Activated naive CD8-positive, alpha-beta T cell treated with anti-CD3 and anti-CD28 coated beads, Interleukin-2, amount 10 ng/mL, durations not matched to agents 7 days and 5 days (primary cell): ENCODE results near the gene CRYGD. TPM values are rescaled to one million over a fixed set of nuclear protein-coding genes. Genes with fewer than 3 reads are reported as not detected.
A peak's percentile ranks its signal among the peaks of the same experiment; 100 is the strongest.

Experiments
- ATAC-seq: fragments of 150-1000 bp; cut with Tn5 transposase; one replicate; pipeline ENCODE4 v1.10.0; 2021; ENCODE audit warnings: low read depth, moderate library complexity
- POLR2A ChIA-PET: fragments of 350-600 bp; sonication (Branson Sonifier 250); formaldehyde crosslinking; loops from one replicate; lab custom pipeline; 2021; ENCODE audit warnings: antibody characterized with exemption; lab: Charles Lee
- DNase-seq: peaks from one replicate; pipeline ENCODE4 v3.0.0; 2021
- H3K27ac Mint-ChIP-seq: one replicate; pipeline ENCODE4 v1.8.0; 2022; ENCODE audit warnings: mild to moderate bottlenecking, mixed read lengths
- H3K27me3 Mint-ChIP-seq: one replicate; pipeline ENCODE4 v1.8.0; 2022; ENCODE audit warnings: mild to moderate bottlenecking, moderate library complexity, mixed read lengths
- H3K36me3 Mint-ChIP-seq: one replicate; pipeline ENCODE4 v1.8.0; 2021; ENCODE audit warnings: mild to moderate bottlenecking, mixed read lengths
- H3K4me1 Mint-ChIP-seq: one replicate; pipeline ENCODE4 v1.8.0; 2021; ENCODE audit warnings: mixed read lengths
- H3K4me3 Mint-ChIP-seq: one replicate; pipeline ENCODE4 v1.8.0; 2022; ENCODE audit warnings: mild to moderate bottlenecking, moderate library complexity, mixed read lengths
- H3K9me3 Mint-ChIP-seq: one replicate; pipeline ENCODE4 v1.8.0; 2021; ENCODE audit warnings: mixed read lengths
- total RNA-seq, 2 experiments: library from RNA; stranded (reverse); gene quantifications; one replicate each; pipeline ENCODE4 v1.2.3, GENCODE V29; 2021

CRYGD gene
- total RNA-seq, 2 experiments from 2014 or later: not detected

DNA sequence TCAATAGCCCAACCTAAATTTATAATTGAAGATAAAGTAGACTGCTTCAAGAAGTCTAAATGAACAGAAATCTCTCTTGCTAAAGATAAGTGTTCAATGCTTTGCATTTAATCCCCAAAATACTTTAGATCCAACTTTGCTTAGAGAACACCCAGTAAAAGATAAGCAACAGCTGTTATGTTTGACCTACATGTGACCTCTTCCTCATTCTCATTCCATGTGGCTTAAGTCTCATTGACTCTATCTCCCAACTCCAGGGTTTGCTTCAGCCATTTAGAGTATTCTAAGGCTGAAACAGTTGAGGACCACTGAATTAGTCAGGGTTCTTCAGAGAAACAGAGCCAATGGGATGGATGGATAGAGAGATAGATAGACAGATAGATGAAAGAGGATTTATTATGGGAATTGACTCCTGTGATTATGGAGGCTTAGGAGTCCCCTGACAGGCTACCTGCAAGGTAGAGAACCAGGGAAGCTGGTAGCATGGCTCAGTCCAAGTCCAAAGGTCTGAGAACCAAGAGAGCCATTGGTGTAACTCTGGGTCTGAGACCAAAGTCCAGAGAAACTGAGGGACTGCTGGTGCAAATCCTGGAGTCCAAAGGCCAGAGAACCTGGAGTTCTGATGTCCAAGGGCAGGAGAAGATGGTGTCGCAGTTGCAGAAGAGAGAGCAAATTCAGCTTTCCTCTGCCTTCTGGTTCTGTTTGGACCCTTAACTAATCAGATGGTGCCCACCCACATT is 32.1 kb downstream of the CRYGD start:
- no peak for ATAC-seq
- no peaks in the 10 kb centered on the region for H3K36me3 Mint-ChIP-seq
- POLR2A ChIA-PET: no interaction called here

GRCh38 chr2:208090420-208090819 is 33.9 kb downstream of the CRYGD start:
- POLR2A ChIA-PET: no interaction called here
- H3K4me3 Mint-ChIP-seq: no peak overlapping the region
- peaks cover 3% of the 10 kb centered on the region for H3K9me3 Mint-ChIP-seq
- no peaks in the 10 kb centered on the region for H3K4me1 Mint-ChIP-seq
- no peak overlapping the region for H3K27ac Mint-ChIP-seq
- H3K36me3 Mint-ChIP-seq: no peaks in the 10 kb centered on the region
- ATAC-seq: no peak
- no peak for DNase-seq
- peaks cover 7% of the 10 kb centered on the region for H3K27me3 Mint-ChIP-seq

More for the DNA sequence above, 32.1 kb downstream of the CRYGD start:
- Mint-ChIP-seq H3K27ac (no peak overlapping the region), H3K9me3 (peaks cover 3% of the 10 kb centered on the region), H3K4me1 (no peaks in the 10 kb centered on the region), H3K27me3 (peaks cover 5% of the 10 kb centered on the region), H3K4me3 (no peak overlapping the region)
- no peak for DNase-seq

DNA sequence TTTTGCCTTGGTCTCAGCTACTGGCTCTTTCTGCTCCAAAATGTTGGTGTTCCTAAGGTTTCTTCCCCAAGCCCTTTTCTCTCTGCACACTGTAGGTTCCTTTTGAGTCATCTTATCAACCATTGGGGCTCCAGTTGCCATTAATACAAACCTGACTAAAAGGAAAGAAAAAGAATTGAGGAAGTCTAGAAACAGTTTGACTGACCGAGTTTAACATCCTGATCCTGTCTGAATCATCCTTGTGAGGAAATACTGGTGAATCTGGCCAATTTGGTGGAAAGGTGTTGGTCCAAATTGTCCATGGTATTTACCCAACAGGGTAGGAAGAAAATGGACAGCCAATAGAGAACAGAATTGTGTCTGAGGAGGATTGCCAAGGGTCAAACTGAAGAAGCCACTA is 38.3 kb downstream of the CRYGD start:
- H3K27me3 Mint-ChIP-seq: peaks cover 11% of the 10 kb centered on the region

GRCh38 chr2:208083807-208084206 is 40.5 kb downstream of the CRYGD start:
- H3K36me3 Mint-ChIP-seq: no peaks in the 10 kb centered on the region
- POLR2A ChIA-PET: no interaction called here
- ATAC-seq (no peak), DNase-seq (no peak)
- H3K9me3 Mint-ChIP-seq: peaks cover 2% of the 10 kb centered on the region
- H3K4me1 Mint-ChIP-seq: no peaks in the 10 kb centered on the region
- no peak overlapping the region for H3K4me3 Mint-ChIP-seq
- H3K27ac Mint-ChIP-seq: no peak overlapping the region
- H3K27me3 Mint-ChIP-seq: peaks cover 20% of the 10 kb centered on the region

More for the DNA sequence above, 38.3 kb downstream of the CRYGD start:
- Mint-ChIP-seq H3K4me1 (no peaks in the 10 kb centered on the region), H3K36me3 (no peaks in the 10 kb centered on the region), H3K4me3 (no peak overlapping the region), H3K9me3 (peaks cover 5% of the 10 kb centered on the region), H3K27ac (no peak overlapping the region)
- DNase-seq (no peak), ATAC-seq (no peak)
- POLR2A ChIA-PET: no interaction called here

- DNase-seq (no peak), ATAC-seq (no peak)
- Mint-ChIP-seq H3K4me1 (no peaks in the 10 kb centered on the region), H3K27ac (no peak overlapping the region), H3K9me3 (peaks cover 2% of the 10 kb centered on the region), H3K27me3 (peaks cover 17% of the 10 kb centered on the region), H3K4me3 (no peak overlapping the region), H3K36me3 (no peaks in the 10 kb centered on the region)
- POLR2A ChIA-PET: no interaction called here
Measured at GRCh38 chr2:208077276-208077675, 47.0 kb downstream of the CRYGD start.

DNA sequence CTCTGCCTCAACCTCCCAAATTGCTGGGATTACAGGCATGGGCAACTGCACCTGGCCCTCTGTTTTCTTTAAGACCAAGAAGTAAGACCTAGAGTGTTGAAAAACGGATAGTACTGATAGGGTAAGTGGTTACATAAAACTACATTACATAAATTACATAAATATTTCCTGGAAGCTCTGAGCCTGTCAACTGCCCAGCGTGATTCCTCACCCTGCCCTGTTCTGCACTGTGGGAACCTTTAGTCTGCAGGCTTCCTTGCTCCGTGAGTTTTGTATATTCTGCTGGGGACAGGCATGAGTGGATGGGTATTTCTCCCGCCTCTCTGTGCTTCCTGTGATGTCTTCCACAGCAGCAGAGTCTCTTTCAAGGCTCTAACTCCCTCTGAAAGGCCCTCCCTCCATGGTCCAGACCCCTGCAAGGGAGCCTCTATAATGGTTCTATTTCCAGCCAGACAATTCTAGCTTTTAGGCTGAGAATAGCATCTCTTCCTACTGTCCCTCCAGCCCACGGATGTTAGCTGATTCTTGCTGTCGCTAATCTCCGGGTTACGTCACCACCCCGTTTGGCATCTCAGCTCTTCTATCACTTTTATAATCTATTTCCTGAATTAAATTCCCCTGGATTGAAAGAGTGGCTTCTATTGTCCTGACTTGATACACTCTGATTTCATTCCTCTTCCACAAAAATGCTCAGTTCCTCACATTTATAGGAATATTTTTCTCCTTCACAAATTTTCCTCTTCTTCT is 49.5 kb downstream of the CRYGD start:
- no peak for DNase-seq
- peaks cover 13% of the 10 kb centered on the region for H3K27me3 Mint-ChIP-seq
- POLR2A ChIA-PET: no interaction called here
- no peak overlapping the region for H3K4me3 Mint-ChIP-seq
- ATAC-seq: no peak
- H3K4me1 Mint-ChIP-seq: no peaks in the 10 kb centered on the region
- no peaks in the 10 kb centered on the region for H3K36me3 Mint-ChIP-seq
- no peak overlapping the region for H3K27ac Mint-ChIP-seq
- no peaks in the 10 kb centered on the region for H3K9me3 Mint-ChIP-seq

DNA sequence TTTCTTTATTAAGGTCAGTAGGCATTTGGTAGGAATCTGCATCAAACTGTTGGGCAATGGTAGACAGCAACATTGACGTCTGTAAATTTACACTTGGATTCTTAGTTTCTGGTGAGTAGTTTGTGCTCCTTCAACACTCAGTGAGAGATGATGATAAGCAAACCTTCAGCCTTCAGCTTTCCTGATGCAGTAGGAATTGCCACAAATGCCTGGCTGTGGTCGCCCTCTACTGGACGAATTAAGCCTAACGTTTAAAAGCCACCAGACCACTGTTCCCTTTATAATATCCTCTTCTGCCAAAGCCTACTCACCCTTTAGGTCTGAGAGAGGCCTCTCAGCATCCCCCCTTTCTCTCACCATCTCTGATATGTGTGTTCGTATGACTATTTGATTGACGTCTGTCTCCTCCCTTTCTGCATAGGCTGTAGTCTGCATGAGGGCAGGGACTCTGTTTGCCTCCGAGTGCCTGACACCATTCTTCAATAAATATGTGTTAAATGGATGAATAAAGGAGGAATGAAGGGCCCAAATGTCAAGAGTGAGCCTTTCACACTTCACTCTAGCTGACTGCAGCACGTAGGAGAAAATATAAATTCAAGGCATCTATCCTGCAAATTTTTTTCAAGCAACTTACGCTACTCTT is 52.0 kb downstream of the CRYGD start:
- DNase-seq (peak; percentile 44), ATAC-seq (peak; percentile 60)
- no peaks in the 10 kb centered on the region for H3K36me3 Mint-ChIP-seq
- H3K9me3 Mint-ChIP-seq: no peaks in the 10 kb centered on the region
- no peak overlapping the region for H3K27ac Mint-ChIP-seq
- H3K27me3 Mint-ChIP-seq: peaks cover 6% of the 10 kb centered on the region
- POLR2A ChIA-PET: no interaction called here
- no peaks in the 10 kb centered on the region for H3K4me1 Mint-ChIP-seq
- no peak overlapping the region for H3K4me3 Mint-ChIP-seq

Other genes starting within 250 kb of the CRYGD start
- 1 to 10 TPM; 8.7 to 9.5 TPM for gene PLEKHM3, start 99.0 kb downstream of the CRYGD start, total RNA-seq
- not detected for gene CRYGC, start 5.3 kb upstream of the CRYGD start, total RNA-seq
- gene CRYGB, start 21.6 kb upstream of the CRYGD start, total RNA-seq: not detected
- not detected for gene CRYGA, start 39.1 kb upstream of the CRYGD start, total RNA-seq
- gene C2orf80, start 65.5 kb upstream of the CRYGD start, total RNA-seq: not detected
- gene IDH1, start 130.5 kb upstream of the CRYGD start, total RNA-seq: 10 to 100 TPM; 29.5 to 30.0 TPM
- 10 to 100 TPM; 38.7 to 39.8 TPM for gene PIKFYVE, start 141.7 kb upstream of the CRYGD start, total RNA-seq